Spleen (tissue), 7 donors: ENCODE data around the gene UNC5A.

Experiments used
- CTCF ChIP-seq, 11 experiments: fragments of 200-600 bp in 7 of 11; fragments of 450-650 bp in 4 of 11; sonication (generic) in 4 of 11; IDR thresholded peaks in 8 of 11; conservative IDR thresholded peaks in 3 of 11; 1 replicate in 7 of 11; 2 replicates in 4 of 11; pipeline versions ENCODE4 v1.4.0 to v1.8.0; 2016 to 2021; ENCODE audit warnings: antibody characterized with exemption in 11 of 11, inconsistent platforms in 4 of 11, mild to moderate bottlenecking in 1 of 11
- POLR2AphosphoS5 ChIP-seq, 3 donors: sonication (generic); formaldehyde crosslinking; IDR thresholded peaks; one replicate each; pipeline ENCODE4 v1.5.1; 2017; ENCODE audit warnings: antibody characterized with exemption in 3 of 3
- donor health status: DM: no; HTN: no; CAD: no; lungs with moderate emphysema.
- donor health status: DM: no; HTN: no; CAD: no.
- donor health status: DM: no; HTN: no; CAD: no.

DNA sequence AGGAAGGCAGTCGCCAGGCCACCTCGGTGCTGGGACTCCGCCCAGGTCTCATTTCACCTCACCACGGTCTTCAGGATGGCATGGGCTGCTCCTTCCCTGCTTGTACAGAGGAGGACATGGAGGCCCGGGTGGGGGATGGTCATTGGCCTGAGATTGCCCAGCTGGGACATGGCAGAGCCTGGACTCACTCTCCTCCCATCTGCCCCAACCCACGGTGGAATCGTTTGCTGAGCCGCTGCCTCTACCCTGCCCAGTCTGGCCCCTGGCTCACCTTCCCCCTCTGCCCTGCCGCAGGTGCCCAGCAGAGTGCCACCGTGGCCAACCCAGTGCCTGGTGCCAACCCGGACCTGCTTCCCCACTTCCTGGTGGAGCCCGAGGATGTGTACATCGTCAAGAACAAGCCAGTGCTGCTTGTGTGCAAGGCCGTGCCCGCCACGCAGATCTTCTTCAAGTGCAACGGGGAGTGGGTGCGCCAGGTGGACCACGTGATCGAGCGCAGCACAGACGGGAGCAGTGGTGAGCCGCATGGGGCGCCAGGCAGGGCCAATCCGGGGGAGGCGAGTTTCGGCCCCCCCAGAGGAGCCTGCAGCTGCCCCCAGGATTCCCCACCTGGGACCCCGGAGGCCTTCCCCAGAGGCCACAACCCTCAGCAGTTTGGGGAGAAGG is 52.1 kb downstream of the UNC5A start:
- TF ChIP-seq CTCF (IDR thresholded peaks at IDR 0.05 in 8 of 11, conservative IDR thresholded peaks at IDR 0.05 in 3 of 11) (no peak), POLR2AphosphoS5 (IDR thresholded peaks at IDR 0.05) (no peak)
